PC-3 (cell line): ENCODE results near the gene NOSTRIN. TPM values are rescaled to one million over a fixed set of nuclear protein-coding genes. Genes with fewer than 3 reads are reported as not detected.
A peak's percentile ranks its signal among the peaks of the same experiment; 100 is the strongest.

ENCODE experiments used
- ATAC-seq: fragments of 200-7000 bp; cut with Tn5 transposase; 2 replicates; pipeline ENCODE4 v1.9.1; 2020; ENCODE audit warnings: mild to moderate bottlenecking, moderate library complexity
- BruUV-seq: library from RNA; stranded (reverse); fragments of 400-500 nt; replicated peaks from 2 replicates; lab custom pipeline; 2021; lab: Mats Ljungman, UMichigan
- CTCF ChIA-PET: fragments of 300-600 bp; sonication (Branson Sonifier 250); formaldehyde crosslinking; loops from one replicate; lab custom pipeline; 2022; ENCODE audit warnings: antibody characterized with exemption; lab: Charles Lee
- POLR2A ChIA-PET: fragments of 300-600 bp; sonication (Branson Sonifier 250); formaldehyde crosslinking; loops from one replicate; lab custom pipeline; 2022; ENCODE audit warnings: antibody characterized with exemption; ENCODE audit not compliant: unreplicated experiment; lab: Charles Lee
- DNase-seq: peaks from one replicate; pipeline ENCODE4 v3.0.0-alpha.2; 2015
- H2AFZ ChIP-seq: fragments of 300-600 bp; sonication (generic); 2 replicates; pipeline ENCODE4 v1.6.0; 2016; ENCODE audit warnings: antibody characterized with exemption, low read length
- H3F3A ChIP-seq: fragments of 300-600 bp; sonication (generic); one replicate; pipeline ENCODE4 v1.6.0; 2017; ENCODE audit warnings: antibody characterized with exemption, low read length, control low read depth, mild to moderate bottlenecking; ENCODE audit not compliant: unreplicated experiment
- H3K27ac ChIP-seq: fragments of 300-600 bp; sonication (generic); 2 replicates; pipeline ENCODE4 v1.5.1; 2016; ENCODE audit warnings: mild to moderate bottlenecking, low read length
- H3K27me3 ChIP-seq: fragments of 300-600 bp; sonication (generic); 2 replicates; pipeline ENCODE4 v1.6.1; 2016; ENCODE audit warnings: low read length, mixed read lengths
- H3K36me3 ChIP-seq: fragments of 300-600 bp; sonication (generic); 2 replicates; pipeline ENCODE4 v1.6.1; 2016; ENCODE audit warnings: low read depth, mixed run types, low read length, mixed read lengths
- H3K4me1 ChIP-seq: fragments of 300-600 bp; sonication (generic); 2 replicates; pipeline ENCODE4 v1.5.1; 2016; ENCODE audit warnings: low read length; ENCODE audit not compliant: insufficient read depth
- H3K4me2 ChIP-seq: fragments of 300-600 bp; sonication (generic); 2 replicates; pipeline ENCODE4 v1.6.0; 2016; ENCODE audit warnings: low read length
- H3K4me3 ChIP-seq: fragments of 300-600 bp; sonication (generic); 2 replicates; pipeline ENCODE4 v1.5.1; 2016; ENCODE audit warnings: mild to moderate bottlenecking, low read length, mixed read lengths
- H3K79me2 ChIP-seq: fragments of 300-600 bp; sonication (generic); 2 replicates; pipeline ENCODE4 v1.6.1; 2017; ENCODE audit warnings: low read length, mixed read lengths
- H3K9ac ChIP-seq: fragments of 300-600 bp; sonication (generic); 2 replicates; pipeline ENCODE4 v1.6.0; 2016; ENCODE audit warnings: mild to moderate bottlenecking, low read length
- H3K9me2 ChIP-seq: fragments of 300-600 bp; sonication (generic); replicated peaks from 2 replicates; pipeline ENCODE4 v1.6.1; 2016; ENCODE audit warnings: mixed run types, low read length, mixed read lengths
- H3K9me3 ChIP-seq: fragments of 300-600 bp; sonication (generic); 2 replicates; pipeline ENCODE4 v1.6.1; 2016; ENCODE audit warnings: low read length, mixed read lengths
- H4K20me1 ChIP-seq: fragments of 300-600 bp; sonication (generic); 2 replicates; pipeline ENCODE4 v1.6.1; 2016; ENCODE audit warnings: low read length, mixed read lengths
- EZH2 ChIP-seq: fragments of 300-600 bp; sonication (generic); IDR thresholded peaks from one replicate; pipeline ENCODE4 v1.6.1; 2017; ENCODE audit warnings: antibody characterized with exemption, mild to moderate bottlenecking, low read length; ENCODE audit not compliant: unreplicated experiment
- EZH2phosphoT487 ChIP-seq: fragments of 300-600 bp; sonication (generic); IDR thresholded peaks from 2 replicates; pipeline ENCODE4 v1.6.1; 2018; ENCODE audit warnings: mild to moderate bottlenecking, antibody characterized with exemption, low read length, borderline replicate concordance
- intact Hi-C: fragments of 100-400 bp; cut with micrococcal nuclease; formaldehyde crosslinking; loops from 2 replicates; pipeline ENCODE4 v1.9.0; 2023
- total RNA-seq: library from RNA; depleted of rRNA; stranded (reverse); fragments of >200 nt; gene quantifications from 2 replicates; pipeline ENCODE4 v1.2.3, GENCODE V29; 2014
- TF ChIP-seq, protein P1 (sequence below): fragments of 300-600 bp; sonication (generic); conservative IDR thresholded peaks from 2 replicates; pipeline ENCODE4 v1.5.1; 2017; ENCODE audit warnings: antibody characterized with exemption, low read depth, mild to moderate bottlenecking, low read length

Gene NOSTRIN
- total RNA-seq, 1 experiment from 2014 or later, result 1.1 TPM

DNA sequence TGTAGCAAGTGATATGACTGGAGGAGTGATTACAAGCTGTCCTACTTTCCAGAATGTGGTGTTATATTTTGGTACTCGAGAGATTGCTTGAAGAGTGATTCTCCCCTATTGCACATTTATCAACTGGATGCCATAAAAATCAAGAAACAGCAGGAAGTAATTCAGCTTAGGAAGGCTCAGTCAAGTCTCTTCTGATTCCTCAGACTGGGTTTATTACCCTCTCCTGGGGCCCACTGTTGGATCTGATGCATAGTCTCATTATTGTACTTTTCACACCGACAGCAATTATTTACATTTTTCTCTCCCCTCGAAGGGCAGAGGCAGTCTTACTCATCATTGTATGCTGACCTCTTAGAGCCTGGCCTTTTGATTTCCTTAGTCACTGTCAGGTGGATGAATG lies 9.3 kb downstream of the NOSTRIN start:
- H3K9ac ChIP-seq, result no peak overlapping the region
- DNase-seq (no peak), ATAC-seq (no peak)
- no TSS peak for BruUV-seq
- no peak overlapping the region for H3K4me3 ChIP-seq
- no peaks in the 10 kb centered on the region for H3K36me3 ChIP-seq
- no peaks in the 10 kb centered on the region for H3K9me3 ChIP-seq
- TF ChIP-seq EZH2phosphoT487 (no peak), EZH2 (no peak)
- TF ChIP-seq, protein P1, sequence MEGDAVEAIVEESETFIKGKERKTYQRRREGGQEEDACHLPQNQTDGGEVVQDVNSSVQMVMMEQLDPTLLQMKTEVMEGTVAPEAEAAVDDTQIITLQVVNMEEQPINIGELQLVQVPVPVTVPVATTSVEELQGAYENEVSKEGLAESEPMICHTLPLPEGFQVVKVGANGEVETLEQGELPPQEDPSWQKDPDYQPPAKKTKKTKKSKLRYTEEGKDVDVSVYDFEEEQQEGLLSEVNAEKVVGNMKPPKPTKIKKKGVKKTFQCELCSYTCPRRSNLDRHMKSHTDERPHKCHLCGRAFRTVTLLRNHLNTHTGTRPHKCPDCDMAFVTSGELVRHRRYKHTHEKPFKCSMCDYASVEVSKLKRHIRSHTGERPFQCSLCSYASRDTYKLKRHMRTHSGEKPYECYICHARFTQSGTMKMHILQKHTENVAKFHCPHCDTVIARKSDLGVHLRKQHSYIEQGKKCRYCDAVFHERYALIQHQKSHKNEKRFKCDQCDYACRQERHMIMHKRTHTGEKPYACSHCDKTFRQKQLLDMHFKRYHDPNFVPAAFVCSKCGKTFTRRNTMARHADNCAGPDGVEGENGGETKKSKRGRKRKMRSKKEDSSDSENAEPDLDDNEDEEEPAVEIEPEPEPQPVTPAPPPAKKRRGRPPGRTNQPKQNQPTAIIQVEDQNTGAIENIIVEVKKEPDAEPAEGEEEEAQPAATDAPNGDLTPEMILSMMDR, result no peak
- no peak overlapping the region for H2AFZ ChIP-seq
- no peak overlapping the region for H3K4me2 ChIP-seq
- H3F3A ChIP-seq, result no peaks in the 10 kb centered on the region
- H3K4me1 ChIP-seq, result no peaks in the 10 kb centered on the region
- H3K27ac ChIP-seq, result no peak overlapping the region
- H3K27me3 ChIP-seq, result no peaks in the 10 kb centered on the region
- intact Hi-C loops, result no loop called here
- H3K9me2 ChIP-seq, result no peaks in the 10 kb centered on the region
- ChIA-PET POLR2A (no interaction called here), CTCF (no interaction called here)
- H4K20me1 ChIP-seq, result no peaks in the 10 kb centered on the region
- H3K79me2 ChIP-seq, result no peaks in the 10 kb centered on the region

DNA sequence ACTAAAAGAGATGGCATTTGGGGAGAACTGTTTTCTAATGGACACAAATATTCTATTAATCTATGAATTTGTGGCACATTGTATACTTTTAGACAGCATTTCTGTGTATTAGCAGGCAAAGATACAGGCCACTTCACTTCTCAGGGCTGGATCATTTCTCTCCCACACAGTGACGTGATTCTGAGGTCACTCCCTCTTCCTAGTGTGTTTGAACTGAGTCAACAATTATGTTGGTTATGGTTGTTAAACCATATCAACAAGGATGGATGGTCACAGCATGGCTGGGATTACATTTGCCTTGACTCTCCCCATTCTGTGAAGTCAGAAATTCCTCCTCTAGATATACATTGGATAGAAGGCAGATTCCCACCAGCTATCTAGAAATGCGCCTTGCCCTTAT lies 11.6 kb downstream of the NOSTRIN start:
- Histone ChIP-seq H3K4me2 (no peak overlapping the region), H3K9me2 (no peaks in the 10 kb centered on the region), H3K79me2 (no peaks in the 10 kb centered on the region), H3K9me3 (no peaks in the 10 kb centered on the region), H3K4me3 (no peak overlapping the region), H3K27me3 (no peaks in the 10 kb centered on the region), H3F3A (no peaks in the 10 kb centered on the region), H2AFZ (no peak overlapping the region), H3K9ac (no peak overlapping the region), H3K27ac (no peak overlapping the region), H3K36me3 (no peaks in the 10 kb centered on the region), H4K20me1 (no peaks in the 10 kb centered on the region), H3K4me1 (no peaks in the 10 kb centered on the region)
- ChIA-PET CTCF (no interaction called here), POLR2A (no interaction called here)
- intact Hi-C loops, result no loop called here
- ATAC-seq (0 out of 2 replicates have a peak, but pooled peaks have one; percentile 8), DNase-seq (peak; percentile 12)
- TF ChIP-seq EZH2, result no peak
- TF ChIP-seq, protein P1, result no peak
- no peak for TF ChIP-seq EZH2phosphoT487
- no TSS peak for BruUV-seq
